ENCODE results near the gene PCMTD2.

DNA sequence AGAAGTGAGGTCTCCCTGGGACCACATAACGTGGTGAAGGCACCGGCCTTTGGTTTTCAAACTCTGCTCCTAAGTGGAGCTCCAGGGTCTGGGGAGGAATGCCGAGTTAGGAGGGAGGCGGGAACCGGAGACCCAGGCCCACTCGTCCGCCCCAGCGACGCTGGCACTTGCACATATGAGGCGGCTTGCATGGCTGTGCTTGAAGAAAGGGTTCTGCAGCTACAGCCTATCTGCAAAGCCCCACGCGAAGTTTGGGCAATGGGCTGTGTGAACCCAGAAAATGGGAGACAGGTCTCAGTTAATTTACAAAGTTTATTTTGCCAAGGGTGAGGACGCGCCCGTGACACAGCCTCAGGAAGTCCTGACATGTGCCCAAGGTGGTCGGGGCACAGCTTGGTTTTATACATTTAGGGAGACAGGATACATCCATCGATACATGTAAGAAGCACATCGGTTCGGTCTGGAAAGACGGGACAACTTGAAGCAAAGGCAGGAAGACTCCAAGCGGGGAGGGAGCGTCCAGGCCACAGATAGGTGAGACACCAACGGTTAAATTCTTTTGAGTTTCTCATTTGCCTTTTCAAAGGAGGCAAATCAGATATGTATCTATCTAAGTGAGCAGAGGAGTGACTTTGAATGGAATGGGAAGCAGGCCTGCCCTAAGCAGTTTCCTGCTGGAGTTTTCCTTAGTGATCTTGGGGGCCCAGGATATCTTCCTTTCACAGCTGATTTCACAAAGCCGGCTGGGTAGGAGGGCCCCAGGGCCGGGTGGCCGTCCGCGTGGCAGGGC lies 782 bp upstream of the PCMTD2 start:
- TF ChIP-seq SIN3A (IDR thresholded peaks at IDR 0.05; ENCODE audit: borderline replicate concordance, insufficient read depth, low read length) (no peak), POLR2AphosphoS5 (IDR thresholded peaks at IDR 0.05; ENCODE audit: low read depth, low read length) (no peak)

Measured in PFSK-1 (cell line).